ENCODE results near the gene GPR42. TPM values are rescaled to one million over a fixed set of nuclear protein-coding genes. Genes with fewer than 3 reads are reported as not detected.
A peak's percentile ranks its signal among the peaks of the same experiment; 100 is the strongest.

Gene GPR42
- total and polyA plus RNA-seq, 10 donors = 0.09 to 0.67 (median 0.63) TPM; not detected in 6

DNA sequence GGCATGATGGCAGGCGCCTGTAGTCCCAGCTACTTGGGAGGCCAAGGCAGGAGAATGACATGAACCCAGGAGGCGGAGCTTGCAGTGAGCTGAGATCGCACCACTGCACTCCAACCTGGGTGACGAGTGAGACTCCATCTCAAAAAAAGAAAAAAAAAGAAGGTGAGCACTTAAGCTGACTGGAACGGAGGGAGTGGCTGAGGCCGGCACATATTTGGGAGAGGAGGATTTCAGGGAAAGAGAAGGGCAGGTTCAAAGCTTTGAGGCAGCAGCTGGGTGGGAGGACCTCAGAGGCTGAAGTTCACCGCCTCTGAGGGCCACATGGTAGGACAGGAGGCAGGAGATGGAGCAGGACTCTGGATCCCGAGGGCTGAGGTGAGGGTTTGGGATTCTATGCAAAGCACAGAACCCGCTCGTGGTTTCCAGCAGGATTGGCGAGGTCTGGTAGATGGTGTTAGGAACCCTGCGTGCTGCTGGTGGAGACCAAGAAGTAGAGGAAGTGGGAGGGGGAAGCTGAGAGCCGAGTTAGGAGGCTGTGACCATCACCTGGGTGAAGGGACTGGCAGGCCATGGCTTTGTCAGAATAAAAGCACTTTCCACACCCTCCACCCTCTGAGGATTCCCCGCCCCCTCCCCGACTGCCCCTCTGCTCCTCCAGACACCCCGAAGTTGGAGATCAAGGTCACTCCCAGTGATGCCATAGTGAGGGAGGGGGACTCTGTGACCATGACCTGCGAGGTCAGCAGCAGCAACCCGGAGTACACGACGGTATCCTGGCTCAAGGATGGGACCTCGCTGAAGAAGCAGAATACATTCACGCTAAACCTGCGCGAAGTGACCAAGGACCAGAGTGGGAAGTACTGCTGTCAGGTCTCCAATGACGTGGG, 33.5 kb upstream of the GPR42 start:
- 67 to 80% (median 71%) methylated on average over 22 to 25 of the region's 25 CpGs for WGBS, 5 donors
- Histone ChIP-seq H3K27me3 (replicated peaks in 1 of 7) (no peaks in the 10 kb centered on the region), H3K27ac (peak overlapping the region in 3 of 8 donors; percentile 11 to 37 (median 30)), H3K4me1 (peaks cover 3 to 99% (median 47%) of the 10 kb centered on the region in 6 donors), H3K9me3 (no peaks in the 10 kb centered on the region), H3K36me3 (peaks cover 0 to 76% (median 3%) of the 10 kb centered on the region in 6 donors), H3K4me3 (no peak overlapping the region)
- intact Hi-C loops (cut with DNase I; ENCODE audit: low total_unique reads) = loop anchor here (10.0 kb wide), 1 partner anchor 63 kb away; no protein-coding TSS in a partner anchor
- TF ChIP-seq POLR2A (IDR thresholded peaks at IDR 0.05) (no peak), POLR2AphosphoS5 (IDR thresholded peaks at IDR 0.05) (peak in 1 of 3 donors; percentile 18)
- no peak for DNase-seq

DNA sequence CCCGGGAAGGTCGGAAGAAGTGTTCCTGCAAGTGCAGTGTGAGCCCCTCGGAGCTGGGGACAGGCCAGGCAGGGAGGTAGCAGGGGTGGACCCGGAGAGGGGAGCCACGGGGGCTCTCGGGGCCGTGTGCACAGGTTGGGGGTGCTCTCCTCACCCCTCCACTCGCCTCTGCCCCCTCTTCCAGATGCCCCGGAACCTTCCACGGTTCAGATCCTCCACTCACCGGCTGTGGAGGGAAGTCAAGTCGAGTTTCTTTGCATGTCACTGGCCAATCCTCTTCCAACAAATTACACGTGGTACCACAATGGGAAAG, 32.9 kb upstream of the GPR42 start:
- Histone ChIP-seq H3K4me1 (peaks cover 3 to 99% (median 45%) of the 10 kb centered on the region in 6 donors), H3K27me3 (replicated peaks in 1 of 7) (no peaks in the 10 kb centered on the region), H3K36me3 (peaks cover 0 to 76% (median 3%) of the 10 kb centered on the region in 6 donors), H3K9me3 (no peaks in the 10 kb centered on the region), H3K27ac (peak overlapping the region in 1 of 8 donors; percentile 37), H3K4me3 (no peak overlapping the region)
- 84 to 94% (median 88%) methylated on average over 10 to 13 of the region's 13 CpGs for WGBS, 5 donors
- intact Hi-C loops (cut with DNase I; ENCODE audit: low total_unique reads) = loop anchor here (10.0 kb wide), 1 partner anchor 63 kb away; no protein-coding TSS in a partner anchor
- TF ChIP-seq POLR2AphosphoS5 (IDR thresholded peaks at IDR 0.05) (peak in 1 of 3 donors; percentile 51), POLR2A (IDR thresholded peaks at IDR 0.05) (no peak)
- DNase-seq = no peak

DNA sequence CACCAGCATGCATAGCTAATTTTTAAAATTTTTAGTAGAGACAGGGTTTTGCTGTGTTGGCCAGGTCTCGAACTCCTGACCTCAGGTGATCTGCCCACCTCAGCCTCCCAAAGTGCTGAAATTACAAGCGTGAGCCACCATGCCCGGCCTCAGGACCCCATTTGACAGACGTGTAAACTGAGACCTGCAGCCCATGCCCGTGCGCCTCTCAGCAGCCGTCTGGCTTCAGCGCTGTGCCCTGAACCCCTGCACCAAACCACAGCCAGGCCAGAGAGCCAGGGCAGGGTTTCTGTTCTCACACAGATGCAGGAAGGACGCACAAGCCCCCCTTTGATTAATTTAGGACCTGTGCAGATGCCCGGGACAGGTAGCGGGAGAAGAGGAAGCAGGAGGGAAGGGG, 30.4 kb upstream of the GPR42 start:
- Histone ChIP-seq H3K27ac (no peak overlapping the region), H3K36me3 (peaks cover 0 to 93% (median 7%) of the 10 kb centered on the region in 6 donors), H3K4me3 (no peak overlapping the region), H3K9me3 (no peaks in the 10 kb centered on the region), H3K27me3 (replicated peaks in 1 of 7) (peaks cover 0 to 1% (median 0%) of the 10 kb centered on the region in 7 donors), H3K4me1 (peaks cover 3 to 99% (median 40%) of the 10 kb centered on the region in 6 donors)
- 77 to 91% (median 89%) methylated on average over 6 to 11 of the region's 11 CpGs for WGBS, 5 donors
- intact Hi-C loops (cut with DNase I; ENCODE audit: low total_unique reads) = no loop called here
- TF ChIP-seq POLR2A (IDR thresholded peaks at IDR 0.05) (no peak), POLR2AphosphoS5 (IDR thresholded peaks at IDR 0.05) (peak in 1 of 3 donors; percentile 47)
- DNase-seq = peak; percentile 66

DNA sequence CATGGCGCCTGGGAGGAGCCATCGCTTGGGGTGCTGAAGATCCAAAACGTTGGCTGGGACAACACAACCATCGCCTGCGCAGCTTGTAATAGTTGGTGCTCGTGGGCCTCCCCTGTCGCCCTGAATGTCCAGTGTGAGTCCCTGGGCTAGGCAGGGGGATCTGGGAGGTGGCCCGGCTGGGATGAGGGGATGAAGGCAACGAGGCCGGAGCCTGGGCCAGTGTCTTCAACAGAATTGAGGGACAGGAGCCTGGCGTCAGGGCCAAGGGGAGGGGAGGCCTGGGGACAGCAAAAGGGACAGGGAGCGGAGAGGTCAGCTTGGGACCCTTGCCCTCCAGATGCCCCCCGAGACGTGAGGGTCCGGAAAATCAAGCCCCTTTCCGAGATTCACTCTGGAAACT, 29.9 kb upstream of the GPR42 start:
- intact Hi-C loops (cut with DNase I; ENCODE audit: low total_unique reads) = no loop called here
- Histone ChIP-seq H3K27me3 (replicated peaks in 1 of 7) (peaks cover 0 to 7% (median 0%) of the 10 kb centered on the region in 7 donors), H3K27ac (no peak overlapping the region), H3K9me3 (no peaks in the 10 kb centered on the region), H3K4me3 (no peak overlapping the region), H3K36me3 (peaks cover 0 to 94% (median 4%) of the 10 kb centered on the region in 6 donors), H3K4me1 (peaks cover 1 to 99% (median 42%) of the 10 kb centered on the region in 6 donors)
- 87 to 92% (median 92%) methylated on average over 16 of the region's 16 CpGs for WGBS, 5 donors
- TF ChIP-seq POLR2A (IDR thresholded peaks at IDR 0.05) (no peak), POLR2AphosphoS5 (IDR thresholded peaks at IDR 0.05) (no peak)
- TF ChIP-seq, protein P1, sequence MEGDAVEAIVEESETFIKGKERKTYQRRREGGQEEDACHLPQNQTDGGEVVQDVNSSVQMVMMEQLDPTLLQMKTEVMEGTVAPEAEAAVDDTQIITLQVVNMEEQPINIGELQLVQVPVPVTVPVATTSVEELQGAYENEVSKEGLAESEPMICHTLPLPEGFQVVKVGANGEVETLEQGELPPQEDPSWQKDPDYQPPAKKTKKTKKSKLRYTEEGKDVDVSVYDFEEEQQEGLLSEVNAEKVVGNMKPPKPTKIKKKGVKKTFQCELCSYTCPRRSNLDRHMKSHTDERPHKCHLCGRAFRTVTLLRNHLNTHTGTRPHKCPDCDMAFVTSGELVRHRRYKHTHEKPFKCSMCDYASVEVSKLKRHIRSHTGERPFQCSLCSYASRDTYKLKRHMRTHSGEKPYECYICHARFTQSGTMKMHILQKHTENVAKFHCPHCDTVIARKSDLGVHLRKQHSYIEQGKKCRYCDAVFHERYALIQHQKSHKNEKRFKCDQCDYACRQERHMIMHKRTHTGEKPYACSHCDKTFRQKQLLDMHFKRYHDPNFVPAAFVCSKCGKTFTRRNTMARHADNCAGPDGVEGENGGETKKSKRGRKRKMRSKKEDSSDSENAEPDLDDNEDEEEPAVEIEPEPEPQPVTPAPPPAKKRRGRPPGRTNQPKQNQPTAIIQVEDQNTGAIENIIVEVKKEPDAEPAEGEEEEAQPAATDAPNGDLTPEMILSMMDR (IDR thresholded peaks at IDR 0.05 in 8 of 11, conservative IDR thresholded peaks at IDR 0.05 in 3 of 11) = no peak
- peak; percentile 68 for DNase-seq

DNA sequence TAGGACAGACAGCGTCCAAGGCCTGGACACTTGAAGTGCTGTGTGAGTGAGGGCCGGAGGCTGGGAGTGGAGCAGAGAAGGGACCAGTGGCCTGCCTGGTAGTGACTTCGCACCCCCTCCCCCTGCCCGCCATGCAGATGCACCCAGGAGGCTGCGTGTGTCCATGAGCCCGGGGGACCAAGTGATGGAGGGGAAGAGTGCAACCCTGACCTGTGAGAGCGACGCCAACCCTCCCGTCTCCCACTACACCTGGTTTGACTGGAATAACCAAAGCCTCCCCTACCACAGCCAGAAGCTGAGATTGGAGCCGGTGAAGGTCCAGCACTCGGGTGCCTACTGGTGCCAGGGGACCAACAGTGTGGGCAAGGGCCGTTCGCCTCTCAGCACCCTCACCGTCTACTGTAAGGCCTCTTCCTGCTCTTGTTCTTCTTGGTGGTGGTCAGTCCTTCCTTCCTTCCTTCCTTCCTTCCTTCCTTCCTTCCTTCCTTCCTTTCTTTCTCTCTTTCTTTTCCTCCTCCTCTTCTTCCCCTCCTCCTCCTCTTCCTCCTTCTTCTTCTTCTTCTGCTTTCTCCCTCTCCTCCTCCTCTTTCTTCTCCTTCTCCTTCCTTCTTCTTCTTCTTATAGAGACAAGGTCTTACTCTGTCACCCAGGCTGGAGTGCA, 29.2 kb upstream of the GPR42 start:
- peaks cover 6 to 99% (median 42%) of the 10 kb centered on the region in 6 donors for H3K4me1 ChIP-seq
- DNase-seq = peak; percentile 71
- TF ChIP-seq, protein P1 (IDR thresholded peaks at IDR 0.05 in 8 of 11, conservative IDR thresholded peaks at IDR 0.05 in 3 of 11) = no peak
- TF ChIP-seq POLR2AphosphoS5 (IDR thresholded peaks at IDR 0.05) = peak in 2 of 3 donors; percentile 21 to 68

More for the DNA sequence above, 29.2 kb upstream of the GPR42 start:
- Histone ChIP-seq H3K27me3 (replicated peaks in 1 of 7) (peaks cover 0 to 11% (median 0%) of the 10 kb centered on the region in 7 donors), H3K9me3 (no peaks in the 10 kb centered on the region), H3K36me3 (peaks cover 0 to 89% (median 4%) of the 10 kb centered on the region in 6 donors), H3K4me3 (no peak overlapping the region), H3K27ac (no peak overlapping the region)
- WGBS, 5 donors = 75 to 83% (median 83%) methylated on average over 8 to 14 of the region's 14 CpGs
- intact Hi-C loops (cut with DNase I; ENCODE audit: low total_unique reads) = no loop called here

Measured in spleen (tissue), 11 donors.